ENCODE measurements around the gene CEP72.

DNA sequence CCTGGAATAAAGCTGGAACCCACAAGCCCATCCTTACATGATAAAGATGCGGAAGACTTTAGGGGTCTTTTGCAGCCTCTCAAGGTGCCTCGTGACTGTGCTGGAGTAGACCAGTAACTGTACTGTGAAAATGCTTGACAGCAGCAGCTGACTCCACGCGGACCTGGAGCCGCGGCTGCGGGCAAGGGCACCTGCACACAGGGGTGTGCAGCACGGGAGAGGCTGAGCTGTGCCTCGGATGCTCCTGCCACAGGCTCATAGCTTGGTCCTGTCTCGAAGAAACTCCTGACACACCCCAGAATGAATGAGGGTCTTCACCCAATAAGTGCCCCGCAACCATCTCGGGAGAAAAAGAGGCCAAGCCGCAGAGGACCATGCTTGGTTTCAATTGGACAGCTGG lies 40.3 kb upstream of the CEP72 start:
- TF ChIP-seq EZH2 (IDR thresholded peaks at IDR 0.05; ENCODE audit: insufficient read depth, poor library complexity, severe bottlenecking): no peak
- TF ChIP-seq EZH2phosphoT487 (IDR thresholded peaks at IDR 0.05; ENCODE audit: insufficient read depth, low read depth): no peak

Data from GM23248 (cell line).